Left lung (tissue), 10 donors: Measurements from ENCODE around the gene MCF2L. TPM values are rescaled to one million over a fixed set of nuclear protein-coding genes. Genes with fewer than 3 reads are reported as not detected.

Experiments used
- ATAC-seq: fragments of 200-7000 bp; cut with Tn5 transposase; one replicate; pipeline ENCODE4 v1.9.1; 2020; ENCODE audit warnings: moderate library complexity
- DNase-seq, 4 donors: peaks; one replicate each; pipeline ENCODE4 v3.0.0-alpha.2; 2013 to 2020
- H3K27ac ChIP-seq, 2 donors: fragments of 200-600 bp; sonication (generic) in 1 of 2; one replicate each; pipeline versions ENCODE4 v1.5.0 to v1.8.0; 2020 to 2021
- H3K27me3 ChIP-seq, 2 donors: fragments of 200-600 bp; sonication (generic) in 1 of 2; one replicate each; pipeline versions ENCODE4 v1.5.0 to v1.8.0; 2020 to 2021
- H3K36me3 ChIP-seq, 2 donors: fragments of 200-600 bp; sonication (generic) in 1 of 2; one replicate each; pipeline versions ENCODE4 v1.5.0 to v1.8.0; 2020 to 2021
- H3K4me1 ChIP-seq, 2 donors: fragments of 200-600 bp; one replicate each; pipeline ENCODE4 v1.8.0; 2021
- H3K4me3 ChIP-seq, 2 donors: fragments of 200-600 bp; sonication (generic) in 1 of 2; one replicate each; pipeline versions ENCODE4 v1.5.0 to v1.8.0; 2020 to 2021; ENCODE audit warnings: mild to moderate bottlenecking in 1 of 2
- H3K9me3 ChIP-seq, 2 donors: fragments of 200-600 bp; sonication (generic) in 1 of 2; one replicate each; pipeline versions ENCODE4 v1.5.0 to v1.8.0; 2020 to 2021
- CTCF ChIP-seq, 2 donors: fragments of 200-600 bp; sonication (generic) in 1 of 2; IDR thresholded peaks; one replicate each; pipeline versions ENCODE4 v1.5.0 to v1.8.0; 2021; ENCODE audit warnings: antibody characterized with exemption in 2 of 2
- intact Hi-C, 2 donors: fragments of 100-400 bp; cut with DNase I; formaldehyde crosslinking; loops; one replicate each; pipeline versions ENCODE4 v1.11.2 to v1.14.2; 2022
- polyA plus RNA-seq, 6 donors: library from polyadenylated mRNA; unstranded; fragments of 120-200 nt; gene quantifications; one replicate each; pipeline ENCODE4 v1.2.1, GENCODE V29; 2013; ENCODE audit not compliant: insufficient read length in 6 of 6
- total RNA-seq, 2 donors: library from RNA; stranded (reverse); fragmentation: NEBNext Ultra II Directional; extraction: Animal tissue kit (Norgen Biotek cat#: 25700); gene quantifications; one replicate each; pipeline ENCODE4 v1.2.1, GENCODE V29; 2021
- donor health status: DM: no; HTN: yes; CAD: no.
- donor health status: DM: no; HTN: no; CAD: no.

Gene MCF2L
- total and polyA plus RNA-seq, 8 donors, result 22.2 to 39.5 (median 33.7) TPM

GRCh38 chr13:113148940-113149503 lies 180.0 kb downstream of the MCF2L start:
- H3K27ac ChIP-seq, result no peak overlapping the region
- ATAC-seq, result no peak
- H3K4me1 ChIP-seq, result peaks cover 13 to 21% of the 10 kb centered on the region in 2 donors
- H3K4me3 ChIP-seq, result no peak overlapping the region
- H3K9me3 ChIP-seq, result no peaks in the 10 kb centered on the region
- no peaks in the 10 kb centered on the region for H3K36me3 ChIP-seq
- no peak for TF ChIP-seq CTCF (IDR thresholded peaks at IDR 0.05)
- H3K27me3 ChIP-seq, result peaks cover 0 to 25% of the 10 kb centered on the region in 2 donors
- intact Hi-C loops, result no loop called here
- DNase-seq, result no peak

Other genes with a start within 250 kb of the MCF2L start
- gene F7, start 136.6 kb downstream of the MCF2L start, total RNA-seq, result not detected
- gene F7, start 136.6 kb downstream of the MCF2L start, polyA plus RNA-seq, result 1 to 10 TPM in 1 of 6 donors, under 1 TPM in 5; 0.46 to 1.0 (median 0.89) TPM
- 1 to 10 TPM; 6.2 to 7.8 TPM for gene F10, start 153.6 kb downstream of the MCF2L start, total RNA-seq
- gene F10, start 153.6 kb downstream of the MCF2L start, polyA plus RNA-seq, result 10 to 100 TPM; 13.1 to 21.8 (median 16.6) TPM
- not detected for gene PROZ, start 189.4 kb downstream of the MCF2L start, total RNA-seq
- under 1 TPM; 0.13 to 0.55 (median 0.27) TPM for gene PROZ, start 189.4 kb downstream of the MCF2L start, polyA plus RNA-seq
- 10 to 100 TPM; 30.5 to 41.0 TPM for gene PCID2, start 239.5 kb downstream of the MCF2L start, total RNA-seq
- 10 to 100 TPM; 68.4 to 79.7 (median 73.9) TPM for gene PCID2, start 239.5 kb downstream of the MCF2L start, polyA plus RNA-seq
- gene CUL4A, start 240.4 kb downstream of the MCF2L start, total RNA-seq, result 10 to 100 TPM; 48.0 to 63.9 TPM
- 10 to 100 TPM; 84.7 to 98.0 (median 89.3) TPM for gene CUL4A, start 240.4 kb downstream of the MCF2L start, polyA plus RNA-seq